Trophoblast cell (in vitro differentiated cells and primary cell): ENCODE measurements around the gene ZSWIM1.
"Not testable (repeated sequence)": the region's sequence is repeated elsewhere in the genome, so short reads cannot be mapped to it uniquely, and the experiment has no call there.

Experiments
- DNase-seq, 2 donors: peaks; one replicate each; pipeline ENCODE4 v3.0.0-alpha.2; 2016
- H2AFZ ChIP-seq: 2 replicates; pipeline ENCODE4 v1.6.1; 2013; ENCODE audit warnings: low read length, moderate library complexity, mild to moderate bottlenecking; ENCODE audit not compliant: insufficient read depth, poor library complexity
- H2AK5ac ChIP-seq: 2 replicates; pipeline ENCODE4 v1.6.1; 2013; ENCODE audit warnings: mild to moderate bottlenecking, low read length
- H2BK120ac ChIP-seq: 2 replicates; pipeline ENCODE4 v1.6.1; 2013; ENCODE audit warnings: low read length, mild to moderate bottlenecking, moderate library complexity; ENCODE audit not compliant: insufficient read depth, poor library complexity
- H2BK12ac ChIP-seq: 2 replicates; pipeline ENCODE4 v1.6.1; 2013; ENCODE audit warnings: mild to moderate bottlenecking, low read length, moderate library complexity
- H2BK5ac ChIP-seq: 2 replicates; pipeline ENCODE4 v1.6.1; 2013; ENCODE audit warnings: low read length, low read depth, moderate library complexity, mild to moderate bottlenecking; ENCODE audit not compliant: poor library complexity
- H3K14ac ChIP-seq: 2 replicates; pipeline ENCODE4 v1.6.1; 2013; ENCODE audit warnings: mild to moderate bottlenecking, low read length
- H3K18ac ChIP-seq: 2 replicates; pipeline ENCODE4 v1.6.1; 2013; ENCODE audit warnings: mild to moderate bottlenecking, low read length
- H3K23ac ChIP-seq: 2 replicates; pipeline ENCODE4 v1.6.1; 2013; ENCODE audit warnings: low read length
- H3K27ac ChIP-seq: 2 replicates; pipeline ENCODE4 v1.5.1; 2013; ENCODE audit warnings: low read depth, mild to moderate bottlenecking, inconsistent platforms, low read length, moderate library complexity
- H3K27me3 ChIP-seq: 2 replicates; pipeline ENCODE4 v1.6.1; 2013; ENCODE audit warnings: inconsistent platforms, mild to moderate bottlenecking, low read length, moderate library complexity; ENCODE audit not compliant: insufficient read depth
- H3K36me3 ChIP-seq, 2 experiments: 1 replicate in 1 of 2; 2 replicates in 1 of 2; pipeline ENCODE4 v1.6.1; 2013; ENCODE audit warnings: low read length in 2 of 2, mild to moderate bottlenecking in 2 of 2, moderate library complexity in 1 of 2; ENCODE audit not compliant: insufficient read depth in 2 of 2, control insufficient read depth in 1 of 2
- H3K4ac ChIP-seq: 2 replicates; pipeline ENCODE4 v1.6.1; 2013; ENCODE audit warnings: low read depth, mild to moderate bottlenecking, low read length, moderate library complexity
- H3K4me1 ChIP-seq, 2 experiments: 1 replicate in 1 of 2; 2 replicates in 1 of 2; pipeline ENCODE4 v1.6.1; 2013; ENCODE audit warnings: low read length in 2 of 2, mild to moderate bottlenecking in 2 of 2, moderate library complexity in 1 of 2; ENCODE audit not compliant: insufficient read depth in 2 of 2, control insufficient read depth in 1 of 2
- H3K4me2 ChIP-seq: 2 replicates; pipeline ENCODE4 v1.6.1; 2013; ENCODE audit warnings: inconsistent platforms, mild to moderate bottlenecking, low read length, moderate library complexity
- H3K4me3 ChIP-seq: 2 replicates; pipeline ENCODE4 v1.5.1; 2013; ENCODE audit warnings: mild to moderate bottlenecking, low read depth, low read length, inconsistent platforms
- H3K79me1 ChIP-seq: one replicate; pipeline ENCODE4 v1.6.1; 2013; ENCODE audit warnings: low read length
- H3K79me2 ChIP-seq: 2 replicates; pipeline ENCODE4 v1.6.1; 2013; ENCODE audit warnings: low read length, mild to moderate bottlenecking; ENCODE audit not compliant: control insufficient read depth, insufficient read depth, poor library complexity
- H3K9ac ChIP-seq: 2 replicates; pipeline ENCODE4 v1.6.1; 2013; ENCODE audit warnings: mild to moderate bottlenecking, low read length
- H3K9me3 ChIP-seq: 2 replicates; pipeline ENCODE4 v1.6.1; 2013; ENCODE audit warnings: low read depth, mild to moderate bottlenecking, control low read depth, inconsistent platforms, low read length; ENCODE audit not compliant: insufficient read depth
- H4K12ac ChIP-seq: 2 replicates; pipeline ENCODE4 v1.6.1; 2013; ENCODE audit warnings: low read depth, mild to moderate bottlenecking, low read length, moderate library complexity
- H4K8ac ChIP-seq: 2 replicates; pipeline ENCODE4 v1.6.1; 2013; ENCODE audit warnings: low read depth, mild to moderate bottlenecking, low read length, moderate library complexity
- H4K91ac ChIP-seq: one replicate; pipeline ENCODE4 v1.6.1; 2013; ENCODE audit warnings: low read depth, mild to moderate bottlenecking, low read length, moderate library complexity
- WGBS: extraction: QIAGEN DNeasy Blood & Tissue Kit; methylation state at CpG from one replicate; pipeline ENCODE4 v1.1.7; 2013; ENCODE audit warnings: missing lambda C conversion rate; ENCODE audit not compliant: insufficient read length, insufficient coverage; ENCODE audit errors: extremely low coverage; 5-methylcytosine and 5-hydroxymethylcytosine counted together

ZSWIM1 gene

GRCh38 chr20:45874104-45874481, 6.9 kb upstream of the ZSWIM1 start:
- H2AFZ ChIP-seq, H2BK12ac ChIP-seq, H4K12ac ChIP-seq, H3K18ac ChIP-seq, H4K91ac ChIP-seq, H3K4me3 ChIP-seq, H2BK5ac ChIP-seq, H3K79me2 ChIP-seq, H3K27ac ChIP-seq, H3K79me1 ChIP-seq, H3K9me3 ChIP-seq, H3K4me2 ChIP-seq, H3K4ac ChIP-seq, H3K14ac ChIP-seq, H2BK120ac ChIP-seq, H4K8ac ChIP-seq, H2AK5ac ChIP-seq, H3K23ac ChIP-seq, DNase-seq, H3K27me3 ChIP-seq, H3K9ac ChIP-seq: not testable (repeated sequence)
- WGBS = no CpG with 5 or more reads among the region's 10 CpGs
- Histone ChIP-seq H3K4me1 (peaks cover 5 to 10% of the 10 kb centered on the region in 2 experiments), H3K36me3 (peaks cover 12 to 14% of the 10 kb centered on the region in 2 experiments)

- H2BK120ac ChIP-seq = no peak overlapping the region
- no peak overlapping the region for H4K91ac ChIP-seq
- no peak overlapping the region for H3K4me2 ChIP-seq
- no peak overlapping the region for H2AFZ ChIP-seq
- H3K4ac ChIP-seq = no peak overlapping the region
- no peak overlapping the region for H2AK5ac ChIP-seq
- no peak overlapping the region for H3K23ac ChIP-seq
- H3K9me3 ChIP-seq = no peaks in the 10 kb centered on the region
- H3K79me1 ChIP-seq = no peaks in the 10 kb centered on the region
- H2BK12ac ChIP-seq = no peak overlapping the region
- H3K14ac ChIP-seq = no peak overlapping the region
- H3K79me2 ChIP-seq = no peaks in the 10 kb centered on the region
- DNase-seq = no peak
- no peak overlapping the region for H3K18ac ChIP-seq
- peaks cover 12 to 14% of the 10 kb centered on the region in 2 experiments for H3K36me3 ChIP-seq
- H3K27ac ChIP-seq = no peak overlapping the region
- no peaks in the 10 kb centered on the region for H3K27me3 ChIP-seq
- no peak overlapping the region for H4K12ac ChIP-seq
- H2BK5ac ChIP-seq = no peak overlapping the region
- no CpG with 5 or more reads among the region's 4 CpGs for WGBS
- H4K8ac ChIP-seq = no peak overlapping the region
- no peak overlapping the region for H3K9ac ChIP-seq
- H3K4me3 ChIP-seq = no peak overlapping the region
- H3K4me1 ChIP-seq = peaks cover 5 to 10% of the 10 kb centered on the region in 2 experiments
These were observed 6.5 kb upstream of the ZSWIM1 start for GRCh38 chr20:45874576-45874975.

GRCh38 chr20:45878076-45878761, 2.8 kb upstream of the ZSWIM1 start:
- Histone ChIP-seq H3K23ac (no peak overlapping the region), H2BK5ac (no peak overlapping the region), H3K9me3 (no peaks in the 10 kb centered on the region), H3K36me3 (peaks cover 21 to 22% of the 10 kb centered on the region in 2 experiments), H3K4me1 (peaks cover 0 to 2% of the 10 kb centered on the region in 2 experiments), H4K8ac (no peak overlapping the region), H3K4ac (no peak overlapping the region), H3K79me1 (peaks cover 3% of the 10 kb centered on the region), H2AFZ (no peak overlapping the region), H3K18ac (no peak overlapping the region), H4K12ac (no peak overlapping the region), H3K4me3 (no peak overlapping the region), H4K91ac (no peak overlapping the region), H3K79me2 (peaks cover 3% of the 10 kb centered on the region), H2AK5ac (no peak overlapping the region), H3K27ac (no peak overlapping the region), H3K27me3 (no peaks in the 10 kb centered on the region), H2BK12ac (no peak overlapping the region), H3K4me2 (no peak overlapping the region), H2BK120ac (no peak overlapping the region), H3K9ac (no peak overlapping the region), H3K14ac (no peak overlapping the region)
- no peak for DNase-seq
- WGBS = no CpG with 5 or more reads among the region's 13 CpGs

GRCh38 chr20:45882469-45883099, 1.6 kb downstream of the ZSWIM1 start:
- Histone ChIP-seq H2BK5ac (no peak overlapping the region), H2AK5ac (no peak overlapping the region), H2AFZ (no peak overlapping the region), H3K4ac (no peak overlapping the region), H3K79me1 (peaks cover 3% of the 10 kb centered on the region), H3K4me3 (no peak overlapping the region), H3K4me1 (no peaks in the 10 kb centered on the region), H3K23ac (no peak overlapping the region), H3K27me3 (no peaks in the 10 kb centered on the region), H3K36me3 (peaks cover 23% of the 10 kb centered on the region in 2 experiments), H2BK12ac (no peak overlapping the region), H3K4me2 (no peak overlapping the region), H3K27ac (no peak overlapping the region), H4K12ac (no peak overlapping the region), H2BK120ac (no peak overlapping the region), H3K9me3 (no peaks in the 10 kb centered on the region), H3K14ac (no peak overlapping the region), H3K9ac (no peak overlapping the region), H4K91ac (no peak overlapping the region), H4K8ac (no peak overlapping the region), H3K18ac (no peak overlapping the region), H3K79me2 (peaks cover 3% of the 10 kb centered on the region)
- no CpG with 5 or more reads among the region's 4 CpGs for WGBS
- no peak for DNase-seq
